ENCODE results near the gene HDAC4.

- TF ChIP-seq CTCF (conservative IDR thresholded peaks at IDR 0.05; ENCODE audit: low read length) (no peak), EZH2phosphoT487 (IDR thresholded peaks at IDR 0.05; ENCODE audit: borderline replicate concordance) (no peak)
These were observed 296.0 kb downstream of the HDAC4 start for GRCh38 chr2:239104800-239105199.

Measured in Loucy (cell line).